Measurements from ENCODE around the gene LRCH1. TPM values are rescaled to one million over a fixed set of nuclear protein-coding genes. Genes with fewer than 3 reads are reported as not detected.

LRCH1 gene
- total RNA-seq, 2 donors from 2014 or later: 14.7 to 15.3 TPM

GRCh38 chr13:46602531-46602930 lies 49.6 kb downstream of the LRCH1 start:
- Mint-ChIP-seq H3K4me1 (peaks cover 38% of the 10 kb centered on the region), H3K9me3 (no peaks in the 10 kb centered on the region), H3K36me3 (ENCODE audit: low read depth) (no peaks in the 10 kb centered on the region), H3K4me3 (no peak overlapping the region), H3K27ac (no peak overlapping the region), H3K27me3 (no peaks in the 10 kb centered on the region)
- no peak for ATAC-seq (replicated peaks)

- Mint-ChIP-seq H3K4me1 (peaks cover 44% of the 10 kb centered on the region), H3K36me3 (ENCODE audit: low read depth) (no peaks in the 10 kb centered on the region), H3K27ac (no peak overlapping the region), H3K9me3 (no peaks in the 10 kb centered on the region), H3K4me3 (no peak overlapping the region), H3K27me3 (no peaks in the 10 kb centered on the region)
- ATAC-seq (replicated peaks): no peak
Measured at GRCh38 chr13:46603165-46603603, 50.2 kb downstream of the LRCH1 start.

DNA sequence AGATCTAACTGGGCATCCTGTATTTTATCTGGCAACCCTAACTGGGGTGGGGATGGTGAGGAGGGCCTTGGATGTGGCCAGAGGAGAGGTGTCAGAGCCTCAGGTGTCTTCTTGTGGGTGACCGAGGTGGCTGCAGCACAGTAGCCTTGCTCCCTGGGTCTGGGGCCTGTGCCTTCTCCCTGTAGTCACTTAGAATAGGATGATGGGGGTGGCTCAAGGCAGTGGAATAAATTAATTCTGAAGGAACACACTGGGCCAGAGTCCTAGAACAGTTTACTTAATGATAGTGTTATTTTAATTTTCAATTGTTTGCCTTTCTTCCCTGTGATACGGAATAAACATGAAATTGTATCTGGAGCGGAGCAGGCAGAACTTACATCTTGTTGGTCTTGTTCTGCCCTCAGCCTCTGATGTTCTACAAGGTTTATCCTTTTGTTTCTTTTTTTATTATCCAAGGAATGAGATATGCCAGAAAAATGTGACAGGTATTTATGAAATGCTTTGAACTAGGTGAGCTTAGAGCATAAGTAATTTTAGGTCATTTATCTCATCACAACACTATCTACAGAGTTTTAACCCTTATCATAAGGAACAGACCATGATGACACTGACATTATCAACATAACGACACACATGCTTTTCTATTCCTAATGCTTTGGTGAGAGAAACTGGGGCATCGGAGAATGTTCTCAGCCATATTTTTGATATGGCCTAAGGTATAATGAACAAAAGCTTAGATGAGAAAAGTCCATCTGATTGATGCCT lies 51.4 kb downstream of the LRCH1 start:
- Mint-ChIP-seq H3K27ac (no peak overlapping the region), H3K36me3 (ENCODE audit: low read depth) (no peaks in the 10 kb centered on the region), H3K4me1 (peaks cover 38% of the 10 kb centered on the region), H3K27me3 (no peaks in the 10 kb centered on the region), H3K9me3 (no peaks in the 10 kb centered on the region), H3K4me3 (no peak overlapping the region)
- no peak for ATAC-seq (replicated peaks)

DNA sequence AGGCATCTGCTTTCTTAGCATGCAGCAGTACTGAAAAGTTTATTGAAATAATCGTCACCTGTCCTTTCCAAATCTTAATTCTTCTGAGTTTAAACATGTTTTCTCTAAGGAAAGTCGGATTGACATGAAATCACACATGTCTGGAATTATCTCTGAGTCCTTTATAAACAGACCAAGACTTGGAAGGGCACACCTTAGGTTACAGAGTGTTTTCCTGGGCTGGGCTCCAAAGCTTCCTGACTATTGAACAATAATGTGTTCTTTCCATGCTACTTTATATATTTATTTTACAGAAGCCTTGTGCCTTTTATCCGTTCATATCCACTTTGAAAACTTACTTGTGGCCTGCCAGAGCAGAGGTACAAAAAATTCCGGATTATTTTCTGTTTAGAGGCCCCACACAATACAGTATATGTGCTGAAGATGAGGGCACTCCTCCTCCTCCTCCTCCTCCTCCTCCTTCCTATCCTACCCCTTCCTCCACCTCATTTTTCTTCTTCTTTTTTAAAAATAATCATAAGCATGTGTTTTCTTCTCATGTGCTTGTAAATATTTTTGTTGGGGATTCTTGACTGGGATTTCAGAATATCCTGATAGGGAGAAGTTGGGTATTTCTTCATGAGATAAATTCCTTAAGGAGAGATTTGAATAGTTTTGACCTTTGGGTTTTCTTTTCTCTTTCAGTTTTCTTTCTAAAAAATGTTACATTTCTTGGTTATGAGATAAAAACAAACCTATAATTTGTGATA lies 52.3 kb downstream of the LRCH1 start:
- ATAC-seq (replicated peaks): no peak
- H3K27me3 Mint-ChIP-seq: no peaks in the 10 kb centered on the region
- H3K4me3 Mint-ChIP-seq: peak overlapping the region; percentile 53
- peaks cover 38% of the 10 kb centered on the region for H3K4me1 Mint-ChIP-seq
- H3K9me3 Mint-ChIP-seq: no peaks in the 10 kb centered on the region
- no peaks in the 10 kb centered on the region for H3K36me3 Mint-ChIP-seq (ENCODE audit: low read depth)
- H3K27ac Mint-ChIP-seq: peak overlapping the region; percentile 89

DNA sequence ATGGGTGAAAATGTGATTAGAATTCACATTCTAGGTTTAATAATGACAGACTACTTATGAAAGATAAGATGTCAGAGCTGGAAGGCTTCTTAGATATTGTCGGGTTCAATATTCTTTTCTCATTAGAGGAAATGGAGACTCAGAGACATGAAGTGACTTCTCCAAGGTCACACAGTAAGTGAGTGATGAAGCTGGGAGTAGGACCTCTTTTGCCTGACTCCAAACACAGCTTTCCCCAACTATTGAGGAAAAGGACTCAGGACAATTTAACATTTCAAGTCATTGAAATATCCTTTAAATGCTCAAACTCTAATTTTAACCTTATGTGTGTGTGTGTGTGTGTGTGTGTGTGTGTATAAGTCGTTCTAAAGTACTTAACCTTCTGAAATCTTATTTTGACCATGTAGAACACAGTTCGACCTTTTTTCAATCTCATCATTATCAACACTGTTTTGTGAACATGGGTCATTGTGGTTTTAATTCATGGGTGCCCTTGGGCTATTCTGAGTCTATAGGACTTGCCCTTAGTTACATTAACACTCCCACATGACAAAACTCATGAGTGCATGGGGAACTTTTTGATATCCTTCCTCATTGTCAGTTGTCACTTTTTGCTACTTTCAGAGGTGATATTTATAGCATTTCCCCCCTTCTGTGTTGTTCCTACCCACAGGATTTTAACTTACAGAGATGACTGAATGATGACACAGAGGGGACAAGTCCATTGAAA lies 53.0 kb downstream of the LRCH1 start:
- H3K4me1 Mint-ChIP-seq: peaks cover 38% of the 10 kb centered on the region
- peak overlapping the region; percentile 89 for H3K27ac Mint-ChIP-seq
- H3K4me3 Mint-ChIP-seq: peak overlapping the region; percentile 53
- H3K9me3 Mint-ChIP-seq: no peaks in the 10 kb centered on the region
- H3K27me3 Mint-ChIP-seq: no peaks in the 10 kb centered on the region
- no peaks in the 10 kb centered on the region for H3K36me3 Mint-ChIP-seq (ENCODE audit: low read depth)
- ATAC-seq (replicated peaks): peak; percentile 82

DNA sequence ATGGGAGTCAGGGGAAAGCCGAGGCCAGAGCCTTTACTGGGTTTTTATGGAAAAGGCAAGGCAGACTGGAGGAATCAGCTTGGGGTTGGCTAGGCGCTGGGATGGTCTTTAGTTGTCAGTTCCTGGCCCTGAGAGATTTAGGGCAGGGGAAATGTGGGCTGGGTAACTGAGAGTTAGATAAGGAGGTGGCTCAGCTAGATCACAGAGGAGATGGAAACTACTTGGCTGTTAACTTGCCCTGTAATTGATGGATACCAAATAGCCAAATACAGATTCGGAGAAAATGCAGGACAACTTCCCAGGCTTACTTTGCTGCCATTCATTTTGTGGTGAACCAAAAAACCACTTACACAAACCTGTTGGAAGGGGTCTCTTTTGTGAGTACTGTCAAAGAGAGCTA lies 54.0 kb downstream of the LRCH1 start:
- H3K27me3 Mint-ChIP-seq: no peaks in the 10 kb centered on the region
- H3K4me3 Mint-ChIP-seq: peak overlapping the region; percentile 53
- H3K27ac Mint-ChIP-seq: peak overlapping the region; percentile 89
- H3K4me1 Mint-ChIP-seq: peaks cover 35% of the 10 kb centered on the region
- H3K9me3 Mint-ChIP-seq: no peaks in the 10 kb centered on the region
- no peaks in the 10 kb centered on the region for H3K36me3 Mint-ChIP-seq (ENCODE audit: low read depth)
- ATAC-seq (replicated peaks): no peak

DNA sequence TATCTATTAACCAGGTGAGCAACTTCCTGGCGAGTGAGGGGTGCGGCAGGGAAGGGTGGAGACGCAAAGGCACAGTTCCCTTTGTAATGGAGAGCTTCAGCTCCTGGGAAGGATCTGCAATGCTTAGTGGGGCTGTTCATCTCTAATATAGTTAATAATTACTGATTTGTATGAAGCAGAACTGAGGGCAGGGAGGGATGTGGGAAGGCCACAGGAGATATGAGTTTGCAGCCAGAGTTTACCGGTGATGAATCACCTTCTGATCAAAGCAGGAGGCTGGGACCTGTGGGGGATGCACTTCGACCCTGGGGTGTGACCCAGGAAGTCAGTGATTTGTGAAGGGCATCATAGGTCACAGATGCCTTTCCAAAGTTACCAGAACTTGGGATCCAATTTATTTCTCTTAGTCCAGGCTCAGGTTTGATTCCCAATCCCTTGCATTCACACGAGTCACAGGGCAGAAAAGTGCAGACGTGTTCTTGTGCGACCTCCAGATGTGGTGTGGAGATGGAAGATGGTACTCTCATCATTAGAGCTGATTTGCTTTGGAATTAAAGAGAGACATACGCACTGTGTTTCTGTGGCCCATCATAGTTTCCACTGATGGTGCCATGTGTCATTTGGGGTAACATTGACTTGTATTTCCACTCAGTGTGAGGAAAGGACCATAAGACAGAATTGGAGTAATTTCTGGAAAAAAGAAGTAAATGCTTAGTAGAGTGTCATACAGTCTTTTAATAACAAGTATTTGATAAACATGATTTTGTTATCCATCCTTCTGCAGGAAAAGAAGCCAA lies 55.0 kb downstream of the LRCH1 start:
- Mint-ChIP-seq H3K27ac (peak overlapping the region; percentile 89), H3K4me1 (peaks cover 34% of the 10 kb centered on the region)

GRCh38 chr13:46609052-46609451 lies 56.1 kb downstream of the LRCH1 start:
- Mint-ChIP-seq H3K36me3 (ENCODE audit: low read depth) (no peaks in the 10 kb centered on the region), H3K27me3 (no peaks in the 10 kb centered on the region), H3K9me3 (no peaks in the 10 kb centered on the region), H3K4me1 (peaks cover 33% of the 10 kb centered on the region), H3K27ac (no peak overlapping the region), H3K4me3 (no peak overlapping the region)
- ATAC-seq (replicated peaks): no peak

More for the DNA sequence above, 55.0 kb downstream of the LRCH1 start:
- Mint-ChIP-seq H3K36me3 (ENCODE audit: low read depth) (no peaks in the 10 kb centered on the region), H3K4me3 (peak overlapping the region; percentile 53), H3K9me3 (no peaks in the 10 kb centered on the region), H3K27me3 (no peaks in the 10 kb centered on the region)
- peak; percentile 60 for ATAC-seq (replicated peaks)

- H3K36me3 Mint-ChIP-seq (ENCODE audit: low read depth): no peaks in the 10 kb centered on the region
- H3K4me1 Mint-ChIP-seq: peaks cover 40% of the 10 kb centered on the region
- H3K27ac Mint-ChIP-seq: no peak overlapping the region
- H3K4me3 Mint-ChIP-seq: no peak overlapping the region
- no peaks in the 10 kb centered on the region for H3K9me3 Mint-ChIP-seq
- no peak for ATAC-seq (replicated peaks)
- no peaks in the 10 kb centered on the region for H3K27me3 Mint-ChIP-seq
Measured at GRCh38 chr13:46609726-46610125, 56.8 kb downstream of the LRCH1 start.

DNA sequence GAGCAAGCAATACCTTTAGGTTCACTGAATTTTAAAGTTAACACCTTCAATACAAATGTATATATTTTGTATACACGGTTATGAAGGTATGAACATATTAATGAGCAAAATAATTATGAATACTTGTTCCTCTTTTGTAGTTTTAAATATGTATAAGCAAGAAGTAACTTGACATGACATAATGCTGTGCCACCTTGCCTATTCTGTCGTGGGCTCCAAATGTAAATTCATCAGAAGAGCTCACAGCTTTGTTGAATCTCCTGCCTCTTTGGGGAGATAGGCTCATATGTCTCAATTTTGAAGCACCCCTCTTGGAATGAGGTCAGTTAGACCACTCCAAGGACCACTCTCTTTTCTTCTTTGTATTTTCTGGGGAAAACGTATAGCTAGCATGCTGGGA lies 59.3 kb downstream of the LRCH1 start:
- no peak overlapping the region for H3K4me3 Mint-ChIP-seq
- peaks cover 33% of the 10 kb centered on the region for H3K4me1 Mint-ChIP-seq

DNA sequence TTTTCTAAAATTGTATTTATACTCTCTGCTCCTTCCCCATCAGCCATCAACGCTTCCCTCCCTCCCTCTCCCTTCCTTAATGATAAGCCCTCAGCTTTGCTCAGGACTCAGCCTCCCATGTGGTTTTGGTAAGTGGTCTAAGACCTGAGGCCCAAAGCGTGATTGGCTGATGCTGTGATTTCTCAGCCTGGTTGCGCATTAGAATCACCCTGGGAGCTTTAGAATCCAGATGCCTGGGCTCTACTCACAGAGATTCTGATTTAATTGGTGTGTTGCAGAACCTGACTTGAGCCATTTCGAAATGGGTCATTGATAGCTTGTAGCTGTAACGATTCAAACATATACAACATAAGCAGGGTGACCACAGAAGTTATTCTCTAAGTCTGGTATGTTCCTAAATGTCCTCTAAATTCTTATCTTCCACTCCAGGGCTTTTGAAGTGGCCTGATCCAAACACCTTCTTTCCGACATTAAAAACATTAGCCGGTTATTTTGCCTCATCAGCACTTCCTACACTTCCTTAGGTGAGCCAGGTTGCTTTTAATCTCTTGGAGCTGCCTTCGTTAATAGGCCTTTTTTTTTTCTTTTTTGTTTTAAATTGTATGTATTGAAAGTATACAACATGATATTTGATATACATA lies 60.6 kb downstream of the LRCH1 start:
- H3K27me3 Mint-ChIP-seq: no peaks in the 10 kb centered on the region
- H3K4me1 Mint-ChIP-seq: peaks cover 24% of the 10 kb centered on the region
- no peak for ATAC-seq (replicated peaks)
- no peaks in the 10 kb centered on the region for H3K9me3 Mint-ChIP-seq
- no peak overlapping the region for H3K4me3 Mint-ChIP-seq
- H3K27ac Mint-ChIP-seq: no peak overlapping the region
- H3K36me3 Mint-ChIP-seq (ENCODE audit: low read depth): no peaks in the 10 kb centered on the region

More for the DNA sequence above, 59.3 kb downstream of the LRCH1 start:
- no peak for ATAC-seq (replicated peaks)
- H3K36me3 Mint-ChIP-seq (ENCODE audit: low read depth): no peaks in the 10 kb centered on the region
- no peaks in the 10 kb centered on the region for H3K27me3 Mint-ChIP-seq
- H3K27ac Mint-ChIP-seq: no peak overlapping the region
- no peaks in the 10 kb centered on the region for H3K9me3 Mint-ChIP-seq

GRCh38 chr13:46614582-46614981 lies 61.6 kb downstream of the LRCH1 start:
- peaks cover 32% of the 10 kb centered on the region for H3K4me1 Mint-ChIP-seq

GRCh38 chr13:46615888-46616531 lies 63.0 kb downstream of the LRCH1 start:
- Mint-ChIP-seq H3K36me3 (ENCODE audit: low read depth) (no peaks in the 10 kb centered on the region), H3K4me1 (peaks cover 39% of the 10 kb centered on the region)

More at GRCh38 chr13:46614582-46614981, 61.6 kb downstream of the LRCH1 start:
- H3K27ac Mint-ChIP-seq: no peak overlapping the region
- ATAC-seq (replicated peaks): no peak
- no peaks in the 10 kb centered on the region for H3K27me3 Mint-ChIP-seq
- H3K36me3 Mint-ChIP-seq (ENCODE audit: low read depth): no peaks in the 10 kb centered on the region
- no peaks in the 10 kb centered on the region for H3K9me3 Mint-ChIP-seq
- H3K4me3 Mint-ChIP-seq: no peak overlapping the region

More at GRCh38 chr13:46615888-46616531, 63.0 kb downstream of the LRCH1 start:
- ATAC-seq (replicated peaks): no peak
- Mint-ChIP-seq H3K27me3 (no peaks in the 10 kb centered on the region), H3K4me3 (no peak overlapping the region), H3K27ac (peak overlapping the region; percentile 45), H3K9me3 (no peaks in the 10 kb centered on the region)
